ENCODE results near the gene IARS1.

IARS1 gene

GRCh38 chr9:92327283-92327850, 33.9 kb upstream of the IARS1 start:
- TF ChIP-seq, protein P1, sequence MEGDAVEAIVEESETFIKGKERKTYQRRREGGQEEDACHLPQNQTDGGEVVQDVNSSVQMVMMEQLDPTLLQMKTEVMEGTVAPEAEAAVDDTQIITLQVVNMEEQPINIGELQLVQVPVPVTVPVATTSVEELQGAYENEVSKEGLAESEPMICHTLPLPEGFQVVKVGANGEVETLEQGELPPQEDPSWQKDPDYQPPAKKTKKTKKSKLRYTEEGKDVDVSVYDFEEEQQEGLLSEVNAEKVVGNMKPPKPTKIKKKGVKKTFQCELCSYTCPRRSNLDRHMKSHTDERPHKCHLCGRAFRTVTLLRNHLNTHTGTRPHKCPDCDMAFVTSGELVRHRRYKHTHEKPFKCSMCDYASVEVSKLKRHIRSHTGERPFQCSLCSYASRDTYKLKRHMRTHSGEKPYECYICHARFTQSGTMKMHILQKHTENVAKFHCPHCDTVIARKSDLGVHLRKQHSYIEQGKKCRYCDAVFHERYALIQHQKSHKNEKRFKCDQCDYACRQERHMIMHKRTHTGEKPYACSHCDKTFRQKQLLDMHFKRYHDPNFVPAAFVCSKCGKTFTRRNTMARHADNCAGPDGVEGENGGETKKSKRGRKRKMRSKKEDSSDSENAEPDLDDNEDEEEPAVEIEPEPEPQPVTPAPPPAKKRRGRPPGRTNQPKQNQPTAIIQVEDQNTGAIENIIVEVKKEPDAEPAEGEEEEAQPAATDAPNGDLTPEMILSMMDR (IDR thresholded peaks at IDR 0.05; ENCODE audit: low read depth, low read length): no peak

DNA sequence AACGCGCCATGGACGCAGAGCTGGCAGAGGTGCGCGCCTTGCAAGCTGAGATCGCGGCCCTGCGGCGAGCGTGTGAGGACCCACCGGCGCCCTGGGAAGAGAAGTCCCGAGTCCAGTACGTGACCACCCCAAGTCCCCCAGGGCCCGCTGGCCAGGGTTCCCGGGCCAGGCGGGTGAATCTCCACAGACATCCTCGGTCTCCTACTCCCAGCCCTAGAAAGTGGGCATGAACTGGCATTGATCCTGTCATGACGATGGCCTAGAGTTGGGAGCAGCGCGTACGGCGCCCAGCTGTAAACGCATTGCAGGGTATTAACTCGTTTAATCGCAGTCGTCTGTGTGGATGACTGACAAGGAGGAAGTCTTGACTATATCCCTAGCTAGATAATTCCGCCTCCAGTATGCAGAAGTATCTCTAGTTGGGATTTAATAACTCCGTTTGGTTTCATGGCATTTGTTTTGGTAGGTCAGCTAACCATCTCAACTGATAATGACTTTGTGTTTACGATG, 32.5 kb upstream of the IARS1 start:
- H3K4me3 ChIP-seq (ENCODE audit: low read depth, low read length): peak overlapping the region; percentile 94
- TF ChIP-seq, protein P1 (IDR thresholded peaks at IDR 0.05; ENCODE audit: low read depth, low read length): no peak

More at GRCh38 chr9:92327283-92327850, 33.9 kb upstream of the IARS1 start:
- H3K4me3 ChIP-seq (ENCODE audit: low read depth, low read length): no peak overlapping the region

DNA sequence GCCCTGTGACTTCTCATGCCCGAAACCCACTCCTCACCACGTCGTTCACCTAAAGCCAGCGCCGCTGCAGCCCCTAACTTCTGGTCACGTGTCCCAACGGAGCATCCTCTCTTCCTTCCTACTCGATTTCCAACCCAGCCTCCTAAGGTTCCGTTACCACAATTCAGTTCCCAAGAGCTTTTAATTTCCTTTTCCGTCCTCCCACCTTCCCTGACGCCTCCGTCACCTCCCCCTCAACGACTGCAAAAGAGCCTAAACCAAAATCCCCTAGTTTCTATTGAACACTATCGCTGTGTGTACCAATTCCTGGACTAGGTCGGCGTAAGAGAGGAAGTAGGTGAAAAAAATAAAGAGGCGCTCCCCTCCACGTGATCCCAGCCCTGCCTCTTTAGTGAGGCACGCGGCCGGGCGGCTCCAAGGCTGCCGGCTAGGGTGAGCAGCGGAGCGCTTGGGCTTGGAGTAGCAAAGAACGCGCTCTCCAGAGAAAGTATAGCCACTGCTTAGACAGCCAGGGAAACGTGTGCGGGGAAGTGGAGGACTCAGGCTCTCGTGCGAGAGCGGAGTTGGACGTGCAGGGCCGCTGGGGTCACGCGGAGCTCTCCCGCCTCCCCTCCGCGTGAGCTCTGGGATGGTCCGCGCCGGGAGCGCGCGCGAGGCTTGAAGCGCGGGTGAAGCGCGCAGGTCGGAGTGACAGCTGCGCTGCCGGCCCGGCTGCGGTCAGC, 31.9 kb upstream of the IARS1 start, which contains the start of the genes CENPP and NOL8:
Gene CENPP, plus strand, starts transcription at position 685 of the 722 bp plus-strand sequence.
Gene NOL8, minus strand, starts transcription at position 82 of the 722 bp plus-strand sequence. CDS start 1,189 bp downstream, outside the sequence.
- TF ChIP-seq, protein P1 (IDR thresholded peaks at IDR 0.05; ENCODE audit: low read depth, low read length): no peak
- H3K4me3 ChIP-seq (ENCODE audit: low read depth, low read length): peak within 1 kb of the TSS; percentile 94

- TF ChIP-seq, protein P1 (IDR thresholded peaks at IDR 0.05; ENCODE audit: low read depth, low read length): no peak
- peak overlapping the region; percentile 94 for H3K4me3 ChIP-seq (ENCODE audit: low read depth, low read length)
Measured at GRCh38 chr9:92324889-92325268, 31.4 kb upstream of the IARS1 start.

DNA sequence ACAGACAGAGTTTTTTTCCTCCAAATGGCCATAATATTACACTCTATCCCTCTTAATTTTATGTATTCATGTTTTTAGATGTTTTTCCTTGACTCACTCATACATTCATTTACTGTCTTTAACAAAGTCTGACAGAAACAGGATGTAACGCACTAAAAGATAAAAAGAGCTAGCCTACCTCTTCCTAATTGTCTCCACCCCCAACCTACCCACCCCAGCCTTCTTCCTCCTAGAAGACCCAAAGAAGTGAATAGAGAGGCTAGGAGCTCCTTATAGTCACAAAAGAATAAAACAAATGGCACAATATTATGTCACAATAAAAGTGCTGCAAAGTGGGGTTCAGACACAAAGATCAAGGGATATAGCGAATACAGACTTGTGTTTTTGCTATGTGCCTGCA, 30.9 kb upstream of the IARS1 start:
- TF ChIP-seq, protein P1 (IDR thresholded peaks at IDR 0.05; ENCODE audit: low read depth, low read length): no peak
- peak overlapping the region; percentile 94 for H3K4me3 ChIP-seq (ENCODE audit: low read depth, low read length)

DNA sequence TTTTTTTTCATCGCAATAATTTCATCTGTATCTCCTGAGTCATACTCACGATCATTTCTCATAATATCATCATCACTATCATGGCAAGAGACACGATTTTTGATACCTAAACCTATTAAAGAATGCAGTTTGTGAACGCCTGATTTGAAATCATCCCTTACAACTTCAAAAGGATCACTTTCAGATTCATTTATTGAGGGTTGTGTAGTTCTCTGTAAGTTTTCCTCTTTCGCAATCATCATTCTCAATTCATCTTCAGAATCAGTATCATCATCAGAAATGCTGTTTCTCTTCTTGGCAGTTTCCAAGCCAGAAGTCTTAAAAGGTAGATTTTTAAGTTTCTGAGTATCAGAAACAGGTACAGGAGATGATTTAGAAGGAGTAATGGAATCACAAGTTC, 22.0 kb upstream of the IARS1 start:
- TF ChIP-seq, protein P1 (IDR thresholded peaks at IDR 0.05; ENCODE audit: low read depth, low read length): no peak
- H3K4me3 ChIP-seq (ENCODE audit: low read depth, low read length): no peak overlapping the region

DNA sequence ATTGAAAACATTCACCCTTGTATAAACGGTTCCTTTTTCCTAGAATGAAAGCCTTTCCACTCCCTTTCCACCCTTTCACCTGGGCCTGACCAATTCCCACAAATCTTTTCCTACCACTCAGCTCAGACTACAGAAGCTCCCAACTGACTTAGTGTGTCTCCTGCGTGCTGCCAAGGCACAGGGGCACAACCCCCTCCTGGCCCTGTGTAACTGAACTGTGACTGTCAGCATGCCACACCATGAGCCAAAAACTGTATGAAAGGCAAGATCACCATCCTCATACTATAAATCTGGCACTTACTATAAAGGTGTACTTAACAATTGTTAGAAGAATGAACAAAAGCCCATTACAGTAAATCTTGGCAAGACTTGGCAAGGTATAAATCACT, 20.1 kb upstream of the IARS1 start:
- no peak overlapping the region for H3K4me3 ChIP-seq (ENCODE audit: low read depth, low read length)
- TF ChIP-seq, protein P1 (IDR thresholded peaks at IDR 0.05; ENCODE audit: low read depth, low read length): no peak

Measured in WI38 (cell line).